COLO668 (cell line): ENCODE data around the gene SAMD5.
"Not testable (repeated sequence)": the region's sequence is repeated elsewhere in the genome, so short reads cannot be mapped to it uniquely, and the experiment has no call there.

Source experiments
- DNase-seq: peaks from one replicate; lab custom pipeline; 2025; ENCODE audit not compliant: unreplicated experiment; lab: John Stamatoyannopoulos, UW

Gene SAMD5

DNA sequence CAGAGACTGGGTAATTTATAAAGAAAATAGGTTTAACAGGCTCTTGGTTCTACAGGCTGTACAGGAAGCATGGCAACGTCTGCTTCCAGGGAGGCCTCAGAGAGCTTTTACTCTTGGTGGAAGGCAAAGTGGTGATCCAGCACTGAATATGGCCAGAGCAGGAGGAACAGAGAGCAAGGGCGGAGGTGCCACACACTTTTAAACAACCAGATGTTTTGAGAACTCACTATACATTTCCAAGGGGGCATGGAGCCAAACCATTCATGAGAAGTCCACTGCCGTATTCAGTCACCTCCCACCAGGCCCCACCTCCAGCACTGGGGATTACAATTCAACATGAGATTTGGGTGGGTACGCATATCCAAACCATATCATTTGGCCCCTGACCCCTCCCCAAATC, 18.7 kb downstream of the SAMD5 start:
- no peak for DNase-seq

DNA sequence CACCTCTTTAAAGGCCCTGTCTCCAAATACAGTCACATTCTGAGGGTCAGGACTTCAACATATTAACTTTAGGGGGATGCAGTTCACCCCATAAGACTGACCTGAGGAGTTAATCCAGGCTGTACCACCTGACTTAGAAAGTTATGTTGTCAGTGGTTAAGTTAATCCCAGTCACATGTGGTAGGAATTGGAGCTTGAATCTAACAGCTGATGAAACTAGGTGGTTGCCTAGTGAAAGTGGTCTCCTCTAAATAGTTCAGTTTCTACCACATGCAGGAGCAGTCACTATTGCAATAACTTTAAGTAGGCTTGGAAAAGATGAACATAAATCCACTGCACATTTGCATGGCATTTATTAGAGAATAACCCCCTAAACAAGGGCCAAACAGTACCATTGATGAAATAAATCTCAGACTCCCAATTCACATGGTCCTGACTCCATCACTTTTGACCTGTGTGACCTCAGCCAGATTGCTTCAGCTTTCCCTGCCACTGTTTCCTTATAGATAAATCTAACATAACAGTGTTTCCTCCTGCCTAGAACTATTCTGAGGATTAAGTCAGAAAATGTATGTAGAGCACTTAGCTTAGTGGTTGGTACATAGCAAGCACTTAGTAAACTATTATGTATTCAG, 20.1 kb downstream of the SAMD5 start:
- no peak for DNase-seq

GRCh38 chr6:147530132-147531060, 21.9 kb downstream of the SAMD5 start:
- DNase-seq: no peak

DNA sequence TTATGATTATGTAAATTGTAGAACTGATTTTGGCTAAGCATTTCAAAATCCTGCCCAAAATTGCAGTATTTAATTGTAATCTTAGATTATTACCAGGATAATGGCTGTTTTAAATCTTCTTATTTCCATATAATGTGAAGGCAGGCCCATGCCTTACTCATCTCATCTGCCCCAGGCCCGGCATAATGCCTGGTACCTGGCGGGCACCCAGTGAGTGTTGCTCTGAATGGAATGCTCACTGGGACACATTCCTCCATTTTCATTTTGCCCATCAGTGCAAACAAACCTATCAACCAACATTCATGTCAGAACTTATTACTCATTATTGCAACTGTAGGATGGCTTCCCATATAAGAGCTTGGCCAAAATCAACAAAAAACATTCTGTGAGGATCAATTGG, 22.8 kb downstream of the SAMD5 start:
- no peak for DNase-seq

GRCh38 chr6:147534116-147534860, 25.8 kb downstream of the SAMD5 start:
- no peak for DNase-seq

DNA sequence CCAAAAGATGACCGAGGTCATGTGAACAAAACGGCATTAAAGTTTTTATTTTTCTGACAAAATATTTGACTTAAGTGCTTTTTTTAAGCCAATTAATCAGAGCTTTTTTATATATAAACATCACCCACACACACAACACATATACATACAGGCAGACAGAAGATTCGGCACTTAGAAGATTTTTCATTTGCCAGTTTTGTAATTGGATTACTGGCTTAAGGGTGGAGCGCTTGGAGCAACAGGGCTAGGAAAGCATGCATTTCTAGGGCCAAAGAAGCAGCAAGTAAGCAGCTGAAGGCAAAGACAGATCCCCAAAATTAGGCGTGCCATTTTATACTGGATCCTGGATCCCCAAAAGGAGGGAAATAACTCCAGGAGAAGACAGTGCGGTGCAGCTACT, 30.3 kb downstream of the SAMD5 start:
- no peak for DNase-seq

GRCh38 chr6:147540075-147540474, 31.6 kb downstream of the SAMD5 start:
- no peak for DNase-seq

- DNase-seq: not testable (repeated sequence)
Observed at GRCh38 chr6:147542436-147542835, 33.9 kb downstream of the SAMD5 start.

DNA sequence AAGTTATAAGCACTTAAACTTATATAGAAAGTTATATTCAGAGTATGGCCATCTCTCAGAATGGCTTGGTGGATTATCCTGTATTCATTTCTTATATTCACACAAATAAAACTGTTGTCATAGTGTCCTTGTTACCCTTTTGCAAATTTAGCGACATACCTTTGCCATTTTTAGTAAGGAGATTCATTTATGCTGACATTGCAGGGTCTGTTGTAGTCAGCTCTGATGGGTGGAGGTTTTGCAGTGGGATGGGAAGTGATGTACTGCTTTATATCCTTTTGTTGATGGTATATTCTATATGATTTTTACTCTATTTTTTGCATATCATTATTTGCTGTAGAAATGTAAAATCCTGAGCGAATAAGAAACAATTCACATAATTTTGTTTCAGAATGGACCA, 35.9 kb downstream of the SAMD5 start:
- no peak for DNase-seq

- DNase-seq: no peak
Observed at GRCh38 chr6:147546501-147547368, 38.2 kb downstream of the SAMD5 start.

GRCh38 chr6:147547369-147547902, 38.9 kb downstream of the SAMD5 start:
- no peak for DNase-seq

DNA sequence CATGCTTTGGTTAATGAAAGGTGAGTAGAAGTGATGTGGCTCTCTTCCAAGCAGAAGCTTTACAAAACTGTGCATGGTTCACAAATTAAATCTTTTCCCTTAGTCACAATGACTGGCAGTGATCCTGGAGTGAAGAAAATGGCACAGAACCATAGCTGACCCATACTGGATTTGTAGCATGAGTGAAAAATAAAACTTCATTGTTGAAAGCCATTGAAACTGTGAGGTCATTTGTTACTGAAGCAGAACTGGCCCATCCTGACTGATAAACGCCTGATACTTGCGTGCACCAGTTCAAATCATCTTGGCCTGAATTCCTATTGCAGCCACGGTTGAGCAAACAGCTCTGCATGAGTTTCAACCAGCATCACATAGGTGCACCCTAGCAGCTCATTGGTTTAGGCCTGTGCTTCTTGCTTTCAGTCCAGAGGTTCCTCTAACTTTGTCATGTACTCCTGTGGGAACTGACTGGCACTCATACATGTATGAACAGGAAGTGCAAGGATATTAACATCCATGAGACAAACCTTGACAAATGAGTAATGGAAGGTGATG, 40.5 kb downstream of the SAMD5 start:
- DNase-seq: no peak

- DNase-seq: no peak
Observed at GRCh38 chr6:147549531-147549930, 41.0 kb downstream of the SAMD5 start.

- DNase-seq: no peak
Observed at GRCh38 chr6:147551976-147552375, 43.5 kb downstream of the SAMD5 start.

DNA sequence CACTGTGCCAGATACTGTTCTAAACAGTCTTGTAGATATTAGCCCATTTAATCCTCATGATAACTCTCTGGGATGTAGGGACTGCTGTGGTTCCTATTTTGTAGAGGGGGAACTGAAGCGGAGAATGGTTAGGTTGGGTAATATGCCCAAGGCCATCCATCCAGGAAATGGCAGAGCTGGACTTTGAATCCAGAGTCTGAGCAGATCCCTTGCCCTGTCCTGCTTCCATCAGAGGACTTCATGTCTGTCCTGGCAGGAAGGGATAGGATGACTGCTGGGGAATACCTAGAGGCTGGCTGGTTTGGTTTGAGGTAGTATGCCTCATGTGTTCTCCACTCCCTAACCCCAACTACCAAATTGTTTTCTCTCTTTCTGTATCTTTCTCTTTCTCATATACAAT, 44.6 kb downstream of the SAMD5 start:
- no peak for DNase-seq

- DNase-seq: no peak
Observed at GRCh38 chr6:147554281-147554680, 45.8 kb downstream of the SAMD5 start.

DNA sequence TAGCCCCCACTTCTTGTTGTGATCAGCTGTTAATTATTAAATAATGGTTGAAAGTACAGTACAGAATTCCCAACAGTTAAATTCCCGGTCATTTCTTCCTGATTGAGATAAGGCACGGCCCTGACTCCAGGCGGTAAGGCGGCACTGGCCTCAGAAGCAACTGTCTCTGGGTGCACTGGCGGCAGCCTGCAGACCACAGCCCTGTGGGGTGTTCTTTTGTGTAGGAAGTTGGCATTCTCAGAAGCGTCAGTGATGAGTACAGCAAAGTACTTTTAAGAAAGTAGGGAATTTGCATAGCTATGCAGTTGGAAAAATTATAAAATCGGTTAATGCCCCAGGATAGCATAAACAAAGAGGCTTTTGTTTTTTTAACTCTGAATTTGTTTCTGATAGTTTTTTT, 50.5 kb downstream of the SAMD5 start:
- DNase-seq: no peak

DNA sequence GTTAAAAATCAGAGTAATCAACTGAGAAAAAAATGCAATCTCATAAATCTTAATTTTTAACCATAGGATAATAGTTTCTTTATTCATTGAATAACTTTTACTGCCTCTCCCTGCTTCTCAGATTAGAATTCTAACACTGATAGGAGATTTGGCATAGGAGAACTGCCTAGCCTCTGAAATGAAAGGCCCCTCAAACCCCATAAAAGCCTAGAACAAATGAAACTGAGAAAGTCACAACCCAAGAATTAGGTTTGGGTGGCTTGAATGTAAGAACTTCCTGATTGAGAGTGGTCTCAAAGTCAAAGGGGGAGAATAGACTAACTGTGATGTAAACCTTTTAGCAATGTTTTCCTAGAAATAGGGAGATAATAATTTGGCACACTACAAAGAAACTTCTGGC, 52.2 kb downstream of the SAMD5 start:
- DNase-seq: no peak

DNA sequence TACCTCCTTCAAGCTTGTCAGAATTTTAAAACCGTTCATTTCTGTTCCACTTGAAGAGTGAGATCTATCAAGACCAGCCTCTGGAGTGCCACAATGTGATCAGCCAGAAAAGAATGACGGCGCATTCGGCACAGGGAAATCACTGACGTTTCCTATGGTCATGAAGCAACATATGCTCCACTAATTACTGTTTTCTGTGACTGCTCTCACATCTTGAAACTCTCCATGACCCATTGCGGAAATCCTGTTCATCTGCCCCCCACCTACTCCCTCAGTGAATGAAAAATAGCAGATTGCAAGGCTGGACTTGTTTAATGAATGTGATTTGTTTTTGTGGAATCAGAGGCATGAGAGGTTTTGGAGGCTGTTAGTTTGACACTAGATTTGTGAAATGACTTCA, 53.2 kb downstream of the SAMD5 start:
- no peak for DNase-seq

GRCh38 chr6:147563472-147563871, 55.0 kb downstream of the SAMD5 start:
- no peak for DNase-seq
